ENCODE data around the gene ETV3.
A peak's percentile ranks its signal among the peaks of the same experiment; 100 is the strongest.

ETV3 gene

GRCh38 chr1:157124855-157125254 is 13.3 kb downstream of the ETV3 start:
- Mint-ChIP-seq H3K27me3 (no peaks in the 10 kb centered on the region), H3K9me3 (no peaks in the 10 kb centered on the region), H3K36me3 (ENCODE audit: insufficient read depth) (peaks cover 89% of the 10 kb centered on the region), H3K27ac (peak overlapping the region in 1 of 2 donors; percentile 70), H3K4me3 (no peak overlapping the region), H3K4me1 (ENCODE audit: low read depth in 2 of 2) (peaks cover 23 to 41% of the 10 kb centered on the region in 2 donors)
- no peak for ATAC-seq (replicated peaks)
- no peak for DNase-seq

GRCh38 chr1:157119448-157119847 is 18.7 kb downstream of the ETV3 start:
- peaks cover 13 to 18% of the 10 kb centered on the region in 2 donors for H3K4me1 Mint-ChIP-seq (ENCODE audit: low read depth in 2 of 2)
- no peak for ATAC-seq (replicated peaks)
- H3K9me3 Mint-ChIP-seq, result no peaks in the 10 kb centered on the region
- no peak overlapping the region for H3K27ac Mint-ChIP-seq
- no peak overlapping the region for H3K4me3 Mint-ChIP-seq
- DNase-seq, result no peak
- peaks cover 38% of the 10 kb centered on the region for H3K36me3 Mint-ChIP-seq (ENCODE audit: insufficient read depth)
- no peaks in the 10 kb centered on the region for H3K27me3 Mint-ChIP-seq

GRCh38 chr1:157119008-157119407 is 19.2 kb downstream of the ETV3 start:
- H3K36me3 Mint-ChIP-seq (ENCODE audit: insufficient read depth), result peaks cover 33% of the 10 kb centered on the region
- no peaks in the 10 kb centered on the region for H3K9me3 Mint-ChIP-seq
- peak overlapping the region in 1 of 2 donors; percentile 42 for H3K27ac Mint-ChIP-seq
- H3K27me3 Mint-ChIP-seq, result no peaks in the 10 kb centered on the region
- no peak overlapping the region for H3K4me3 Mint-ChIP-seq
- DNase-seq (no peak), ATAC-seq (replicated peaks) (no peak)
- peaks cover 13 to 14% of the 10 kb centered on the region in 2 donors for H3K4me1 Mint-ChIP-seq (ENCODE audit: low read depth in 2 of 2)

GRCh38 chr1:157117527-157118057 is 20.6 kb downstream of the ETV3 start:
- Mint-ChIP-seq H3K27me3 (peaks cover under 1 to 8% of the 10 kb centered on the region in 2 donors), H3K27ac (no peak overlapping the region), H3K36me3 (ENCODE audit: insufficient read depth) (peaks cover 19% of the 10 kb centered on the region), H3K9me3 (no peaks in the 10 kb centered on the region), H3K4me1 (ENCODE audit: low read depth in 2 of 2) (peaks cover under 1 to 2% of the 10 kb centered on the region in 2 donors), H3K4me3 (no peak overlapping the region)
- DNase-seq (no peak), ATAC-seq (replicated peaks) (no peak)

- H3K4me3 Mint-ChIP-seq, result no peak overlapping the region
- peak overlapping the region in 1 of 2 donors; percentile 39 for H3K27ac Mint-ChIP-seq
- H3K36me3 Mint-ChIP-seq (ENCODE audit: insufficient read depth), result peaks cover 10% of the 10 kb centered on the region
- H3K27me3 Mint-ChIP-seq, result peaks cover 6 to 16% of the 10 kb centered on the region in 2 donors
- DNase-seq (no peak), ATAC-seq (replicated peaks) (no peak)
- no peaks in the 10 kb centered on the region for H3K9me3 Mint-ChIP-seq
- no peaks in the 10 kb centered on the region for H3K4me1 Mint-ChIP-seq (ENCODE audit: low read depth in 2 of 2)
These were observed 21.5 kb downstream of the ETV3 start for GRCh38 chr1:157116737-157117103.

GRCh38 chr1:157115851-157116736 is 22.1 kb downstream of the ETV3 start:
- no peak for ATAC-seq (replicated peaks)
- DNase-seq, result no peak
- H3K36me3 Mint-ChIP-seq (ENCODE audit: insufficient read depth), result peaks cover 4% of the 10 kb centered on the region
- H3K27me3 Mint-ChIP-seq, result peaks cover 11 to 23% of the 10 kb centered on the region in 2 donors
- no peak overlapping the region for H3K4me3 Mint-ChIP-seq
- peak overlapping the region in 1 of 2 donors; percentile 39 for H3K27ac Mint-ChIP-seq
- H3K9me3 Mint-ChIP-seq, result no peaks in the 10 kb centered on the region
- H3K4me1 Mint-ChIP-seq (ENCODE audit: low read depth in 2 of 2), result no peaks in the 10 kb centered on the region

- peak overlapping the region in 1 of 2 donors; percentile 39 for H3K27ac Mint-ChIP-seq
- H3K27me3 Mint-ChIP-seq, result peaks cover 13 to 26% of the 10 kb centered on the region in 2 donors
- no peaks in the 10 kb centered on the region for H3K9me3 Mint-ChIP-seq
- ATAC-seq (replicated peaks) (no peak), DNase-seq (no peak)
- no peaks in the 10 kb centered on the region for H3K36me3 Mint-ChIP-seq (ENCODE audit: insufficient read depth)
- no peak overlapping the region for H3K4me3 Mint-ChIP-seq
- no peaks in the 10 kb centered on the region for H3K4me1 Mint-ChIP-seq (ENCODE audit: low read depth in 2 of 2)
These were observed 22.8 kb downstream of the ETV3 start for GRCh38 chr1:157115429-157115838.

GRCh38 chr1:157114183-157115121 is 23.7 kb downstream of the ETV3 start:
- no peak for ATAC-seq (replicated peaks)
- peaks cover 13 to 33% of the 10 kb centered on the region in 2 donors for H3K27me3 Mint-ChIP-seq

GRCh38 chr1:157113631-157114030 is 24.6 kb downstream of the ETV3 start:
- Mint-ChIP-seq H3K27me3 (peaks cover 20 to 42% of the 10 kb centered on the region in 2 donors), H3K36me3 (ENCODE audit: insufficient read depth) (no peaks in the 10 kb centered on the region), H3K4me3 (no peak overlapping the region), H3K4me1 (ENCODE audit: low read depth in 2 of 2) (no peaks in the 10 kb centered on the region), H3K27ac (no peak overlapping the region), H3K9me3 (no peaks in the 10 kb centered on the region)
- ATAC-seq (replicated peaks), result no peak
- no peak for DNase-seq

More at GRCh38 chr1:157114183-157115121, 23.7 kb downstream of the ETV3 start:
- H3K36me3 Mint-ChIP-seq (ENCODE audit: insufficient read depth), result no peaks in the 10 kb centered on the region
- no peak overlapping the region for H3K27ac Mint-ChIP-seq
- no peaks in the 10 kb centered on the region for H3K9me3 Mint-ChIP-seq
- no peaks in the 10 kb centered on the region for H3K4me1 Mint-ChIP-seq (ENCODE audit: low read depth in 2 of 2)
- no peak overlapping the region for H3K4me3 Mint-ChIP-seq
- DNase-seq, result no peak

- H3K9me3 Mint-ChIP-seq, result no peaks in the 10 kb centered on the region
- H3K4me3 Mint-ChIP-seq, result no peak overlapping the region
- H3K27me3 Mint-ChIP-seq, result peaks cover 26 to 47% of the 10 kb centered on the region in 2 donors
- no peaks in the 10 kb centered on the region for H3K4me1 Mint-ChIP-seq (ENCODE audit: low read depth in 2 of 2)
- H3K27ac Mint-ChIP-seq, result peak overlapping the region in 1 of 2 donors; percentile 2
- no peaks in the 10 kb centered on the region for H3K36me3 Mint-ChIP-seq (ENCODE audit: insufficient read depth)
- ATAC-seq (replicated peaks) (no peak), DNase-seq (no peak)
These were observed 25.1 kb downstream of the ETV3 start for GRCh38 chr1:157113106-157113505.

GRCh38 chr1:157112186-157112867 is 25.9 kb downstream of the ETV3 start:
- H3K27me3 Mint-ChIP-seq, result peaks cover 33 to 55% of the 10 kb centered on the region in 2 donors
- ATAC-seq (replicated peaks), result no peak
- no peak for DNase-seq
- no peaks in the 10 kb centered on the region for H3K36me3 Mint-ChIP-seq (ENCODE audit: insufficient read depth)
- H3K4me3 Mint-ChIP-seq, result no peak overlapping the region
- H3K4me1 Mint-ChIP-seq (ENCODE audit: low read depth in 2 of 2), result no peaks in the 10 kb centered on the region
- H3K9me3 Mint-ChIP-seq, result no peaks in the 10 kb centered on the region
- peak overlapping the region in 1 of 2 donors; percentile 2 for H3K27ac Mint-ChIP-seq

GRCh38 chr1:157111396-157112165 is 26.6 kb downstream of the ETV3 start:
- Mint-ChIP-seq H3K27ac (peak overlapping the region in 1 of 2 donors; percentile 2), H3K4me3 (no peak overlapping the region), H3K36me3 (ENCODE audit: insufficient read depth) (no peaks in the 10 kb centered on the region), H3K27me3 (peaks cover 35 to 62% of the 10 kb centered on the region in 2 donors), H3K4me1 (ENCODE audit: low read depth in 2 of 2) (peaks cover 0 to 2% of the 10 kb centered on the region in 2 donors), H3K9me3 (no peaks in the 10 kb centered on the region)
- ATAC-seq (replicated peaks) (no peak), DNase-seq (no peak)

Data from effector memory CD8-positive, alpha-beta T cell (primary cell).